ACC112 (cell line): ENCODE results near the gene FGFRL1.
"Not testable (repeated sequence)": the region's sequence is repeated elsewhere in the genome, so short reads cannot be mapped to it uniquely, and the experiment has no call there.

Experiments
- H2AFZ ChIP-seq: fragments of 200-600 bp; sonication (generic); one replicate; pipeline ENCODE4 v1.6.0; 2017; ENCODE audit warnings: antibody characterized with exemption, low read length; ENCODE audit not compliant: unreplicated experiment
- H3K27ac ChIP-seq: fragments of 200-600 bp; sonication (generic); 2 replicates; pipeline ENCODE4 v1.5.1; 2014; ENCODE audit warnings: low read depth, mild to moderate bottlenecking, antibody characterized with exemption, low read length, moderate library complexity
- H3K27me3 ChIP-seq: fragments of 200-600 bp; sonication (generic); 2 replicates; pipeline ENCODE4 v1.6.1; 2014; ENCODE audit warnings: mild to moderate bottlenecking, antibody characterized with exemption, low read length, moderate library complexity, mixed read lengths; ENCODE audit not compliant: insufficient read depth
- H3K36me3 ChIP-seq: fragments of 200-600 bp; sonication (generic); 2 replicates; pipeline ENCODE4 v1.6.1; 2016; ENCODE audit warnings: mild to moderate bottlenecking, antibody characterized with exemption, low read length, moderate library complexity, mixed read lengths; ENCODE audit not compliant: insufficient read depth
- H3K4me1 ChIP-seq: fragments of 200-600 bp; sonication (generic); one replicate; pipeline ENCODE4 v1.6.1; 2016; ENCODE audit warnings: low read length, mixed read lengths; ENCODE audit not compliant: insufficient read depth, unreplicated experiment, control insufficient read depth
- H3K4me3 ChIP-seq: fragments of 200-600 bp; sonication (generic); 2 replicates; pipeline ENCODE4 v1.5.1; 2014; ENCODE audit warnings: mild to moderate bottlenecking, low read depth, low read length
- H3K79me2 ChIP-seq: fragments of 200-600 bp; sonication (generic); one replicate; pipeline ENCODE4 v1.6.0; 2016; ENCODE audit warnings: low read length; ENCODE audit not compliant: control insufficient read depth, unreplicated experiment, insufficient read depth

Gene FGFRL1

GRCh38 chr4:968221-968620 is 43.2 kb upstream of the FGFRL1 start:
- Histone ChIP-seq H2AFZ (no peak overlapping the region), H3K79me2 (peaks cover 7% of the 10 kb centered on the region), H3K27ac (no peak overlapping the region), H3K4me3 (no peak overlapping the region), H3K27me3 (no peaks in the 10 kb centered on the region), H3K4me1 (peaks cover 7% of the 10 kb centered on the region), H3K36me3 (no peaks in the 10 kb centered on the region)

- Histone ChIP-seq H3K27ac (no peak overlapping the region), H3K36me3 (no peaks in the 10 kb centered on the region), H3K79me2 (peaks cover 7% of the 10 kb centered on the region), H2AFZ (no peak overlapping the region), H3K4me3 (no peak overlapping the region), H3K27me3 (no peaks in the 10 kb centered on the region), H3K4me1 (peaks cover 7% of the 10 kb centered on the region)
Observed at GRCh38 chr4:968621-969394, 42.6 kb upstream of the FGFRL1 start.

- Histone ChIP-seq H3K4me1 (peaks cover 7% of the 10 kb centered on the region), H3K27ac (no peak overlapping the region), H3K4me3 (no peak overlapping the region), H3K27me3 (no peaks in the 10 kb centered on the region), H2AFZ (no peak overlapping the region), H3K36me3 (no peaks in the 10 kb centered on the region), H3K79me2 (peaks cover 7% of the 10 kb centered on the region)
Observed at GRCh38 chr4:970046-970745, 41.2 kb upstream of the FGFRL1 start.

GRCh38 chr4:970854-971520 is 40.4 kb upstream of the FGFRL1 start:
- peaks cover 7% of the 10 kb centered on the region for H3K4me1 ChIP-seq
- H3K36me3 ChIP-seq: no peaks in the 10 kb centered on the region

GRCh38 chr4:971666-972500 is 39.5 kb upstream of the FGFRL1 start:
- H2AFZ ChIP-seq: no peak overlapping the region
- H3K36me3 ChIP-seq: no peaks in the 10 kb centered on the region
- peaks cover 7% of the 10 kb centered on the region for H3K79me2 ChIP-seq
- H3K27ac ChIP-seq: no peak overlapping the region
- peak overlapping the region; percentile 97 for H3K4me3 ChIP-seq
- peaks cover 7% of the 10 kb centered on the region for H3K4me1 ChIP-seq
- no peaks in the 10 kb centered on the region for H3K27me3 ChIP-seq

More at GRCh38 chr4:970854-971520, 40.4 kb upstream of the FGFRL1 start:
- Histone ChIP-seq H3K27ac (no peak overlapping the region), H3K4me3 (no peak overlapping the region), H2AFZ (no peak overlapping the region), H3K79me2 (peaks cover 7% of the 10 kb centered on the region), H3K27me3 (no peaks in the 10 kb centered on the region)

- H3K79me2 ChIP-seq: peaks cover 7% of the 10 kb centered on the region
- peak overlapping the region; percentile 45 for H2AFZ ChIP-seq
- H3K4me3 ChIP-seq: peak overlapping the region; percentile 97
- H3K27ac ChIP-seq: no peak overlapping the region
- H3K27me3 ChIP-seq: no peaks in the 10 kb centered on the region
- H3K36me3 ChIP-seq: no peaks in the 10 kb centered on the region
- H3K4me1 ChIP-seq: peaks cover 7% of the 10 kb centered on the region
Observed at GRCh38 chr4:972651-973424, 38.6 kb upstream of the FGFRL1 start.

GRCh38 chr4:973431-974397 is 37.7 kb upstream of the FGFRL1 start, which contains the start of gene DGKQ:
DGKQ (minus strand) TSS chr4:973569; CDS start chr4:973482, 87 bp downstream.
- peaks cover 7% of the 10 kb centered on the region for H3K79me2 ChIP-seq
- H3K27ac ChIP-seq: no peak within 1 kb of the TSS
- H3K36me3 ChIP-seq: no peaks in the 10 kb centered on the region
- peaks cover 7% of the 10 kb centered on the region for H3K4me1 ChIP-seq
- peak within 1 kb of the TSS; percentile 97 for H3K4me3 ChIP-seq
- peak within 1 kb of the TSS; percentile 45 for H2AFZ ChIP-seq
- H3K27me3 ChIP-seq: no peaks in the 10 kb centered on the region

GRCh38 chr4:974668-975067 is 36.8 kb upstream of the FGFRL1 start:
- H3K4me3 ChIP-seq: no peak overlapping the region
- no peaks in the 10 kb centered on the region for H3K27me3 ChIP-seq
- peaks cover 13% of the 10 kb centered on the region for H3K4me1 ChIP-seq
- H3K27ac ChIP-seq: no peak overlapping the region
- no peaks in the 10 kb centered on the region for H3K36me3 ChIP-seq
- H2AFZ ChIP-seq: no peak overlapping the region
- H3K79me2 ChIP-seq: peaks cover 7% of the 10 kb centered on the region

GRCh38 chr4:976016-976415 is 35.4 kb upstream of the FGFRL1 start:
- H3K79me2 ChIP-seq, H3K36me3 ChIP-seq, H3K4me3 ChIP-seq, H3K27me3 ChIP-seq, H2AFZ ChIP-seq, H3K27ac ChIP-seq: not testable (repeated sequence)
- H3K4me1 ChIP-seq: peaks cover 14% of the 10 kb centered on the region
